ENCODE measurements around the gene LPAR3.

Gene LPAR3

GRCh38 chr1:84855691-84856630 lies 37.0 kb downstream of the LPAR3 start:
- DNase-seq = no peak

GRCh38 chr1:84855168-84855567 lies 37.8 kb downstream of the LPAR3 start:
- no peak for DNase-seq

GRCh38 chr1:84853741-84854721 lies 39.0 kb downstream of the LPAR3 start:
- DNase-seq = no peak

- DNase-seq = no peak
Observed at GRCh38 chr1:84851839-84852238, 41.2 kb downstream of the LPAR3 start.

- DNase-seq = no peak
Observed at GRCh38 chr1:84849357-84849975, 43.5 kb downstream of the LPAR3 start.

- DNase-seq = peak; percentile 69
Observed at GRCh38 chr1:84847253-84848250, 45.5 kb downstream of the LPAR3 start.

GRCh38 chr1:84846387-84846786 lies 46.6 kb downstream of the LPAR3 start:
- DNase-seq = no peak

- DNase-seq = no peak
Observed at GRCh38 chr1:84845357-84845756, 47.6 kb downstream of the LPAR3 start.

DNA sequence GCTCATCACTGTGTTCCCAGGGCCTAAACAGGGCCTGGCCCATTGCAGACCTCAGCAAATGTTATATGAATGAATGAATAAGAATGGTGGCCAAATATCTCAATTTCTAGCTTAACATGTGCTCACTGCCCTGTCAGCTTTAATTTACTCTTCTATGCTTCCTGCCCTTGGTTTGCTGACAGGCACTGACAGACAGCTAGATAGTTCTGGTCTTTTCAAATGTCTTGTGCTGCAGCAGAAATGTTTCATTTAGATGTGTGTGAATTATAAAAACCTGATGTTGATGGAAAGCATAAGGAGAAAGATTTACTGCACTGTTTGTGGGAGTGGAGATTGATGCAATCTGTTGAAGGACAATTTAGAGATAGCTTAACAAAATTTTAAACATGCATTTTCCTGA lies 48.9 kb downstream of the LPAR3 start:
- no peak for DNase-seq

DNA sequence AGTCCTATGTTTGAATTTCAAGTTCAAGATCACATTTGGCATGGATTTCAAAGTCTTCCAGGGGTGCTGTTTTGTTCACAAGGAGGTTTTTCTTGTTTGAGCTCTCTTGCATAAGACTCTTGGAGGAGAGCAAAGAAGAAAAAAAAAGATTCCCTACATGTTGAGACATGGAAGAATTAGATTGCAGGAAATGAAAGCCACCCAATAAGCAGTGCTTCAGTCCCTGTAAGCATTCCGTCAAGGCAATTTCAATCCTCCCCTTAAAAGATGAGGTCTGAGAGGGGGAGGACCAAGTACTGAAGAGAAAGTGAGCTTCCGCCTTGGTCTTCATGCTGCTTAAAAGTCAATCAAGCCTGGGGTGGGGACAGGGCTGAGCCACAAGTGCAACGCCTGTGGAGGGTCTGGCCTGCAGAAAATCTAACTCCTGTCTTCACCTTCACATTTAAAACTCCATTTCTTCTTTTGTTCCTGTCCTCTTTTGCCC lies 50.2 kb downstream of the LPAR3 start:
- no peak for DNase-seq

- DNase-seq = no peak
Observed at GRCh38 chr1:84841971-84842370, 51.0 kb downstream of the LPAR3 start.

DNA sequence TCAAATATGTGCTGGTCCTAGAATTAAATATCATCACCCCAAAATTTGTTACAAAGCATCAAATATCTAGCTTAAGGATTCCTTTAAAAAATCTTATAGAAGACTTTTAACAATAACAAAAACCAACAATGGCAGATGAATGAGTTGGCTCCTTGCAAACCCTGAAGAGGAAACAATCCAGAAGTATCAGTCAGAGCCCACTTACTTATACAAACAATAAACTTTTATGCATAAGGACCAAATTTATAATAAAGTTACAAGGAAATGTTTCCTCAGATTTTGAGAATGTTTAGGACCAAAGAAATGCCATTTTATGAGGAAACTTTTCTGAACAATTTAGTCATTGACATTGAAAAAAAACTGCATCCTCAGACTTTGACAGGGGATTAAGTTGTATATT lies 52.7 kb downstream of the LPAR3 start:
- no peak for DNase-seq

- no peak for DNase-seq
Observed at GRCh38 chr1:84839544-84839943, 53.5 kb downstream of the LPAR3 start.

DNA sequence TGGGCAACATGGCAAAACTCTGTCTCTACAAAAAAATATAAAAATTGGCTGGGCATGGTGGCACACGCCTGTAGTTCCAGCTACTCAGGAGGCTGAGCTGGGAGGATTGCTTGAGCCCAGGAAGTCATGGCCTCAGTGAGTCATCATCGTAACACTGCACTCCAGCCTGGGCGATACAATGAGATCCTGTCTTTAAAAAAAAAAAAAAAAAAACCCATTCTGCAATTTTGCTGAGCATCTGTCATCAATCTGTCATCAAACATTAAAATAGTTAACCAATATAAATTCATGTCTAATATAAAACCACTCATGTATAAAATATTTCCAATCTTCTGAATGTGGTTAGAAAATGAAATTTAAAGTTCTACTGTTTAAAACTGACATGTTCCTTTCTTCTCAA lies 56.9 kb downstream of the LPAR3 start:
- no peak for DNase-seq

- DNase-seq = no peak
Observed at GRCh38 chr1:84835169-84835568, 57.8 kb downstream of the LPAR3 start.

GRCh38 chr1:84834419-84835064 lies 58.5 kb downstream of the LPAR3 start:
- no peak for DNase-seq

DNA sequence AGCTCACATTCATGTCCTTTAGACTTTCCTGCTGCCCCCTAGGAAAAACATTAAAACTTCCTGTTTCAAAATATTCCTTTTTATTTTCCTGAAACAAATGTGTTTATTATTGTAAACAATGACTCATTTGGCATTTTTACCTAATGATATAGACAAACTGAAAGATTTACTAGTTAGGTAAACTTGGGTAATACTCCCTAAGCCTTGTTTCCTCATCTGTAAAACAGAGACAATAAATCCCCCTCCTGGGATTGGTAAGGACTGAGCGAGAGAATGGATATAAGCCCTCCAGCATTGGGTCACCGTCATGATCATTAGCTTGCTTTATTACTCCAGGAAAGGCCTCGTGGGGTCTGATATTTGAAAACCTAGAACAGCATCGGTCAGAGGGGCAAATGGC lies 59.8 kb downstream of the LPAR3 start:
- DNase-seq = no peak

DNA sequence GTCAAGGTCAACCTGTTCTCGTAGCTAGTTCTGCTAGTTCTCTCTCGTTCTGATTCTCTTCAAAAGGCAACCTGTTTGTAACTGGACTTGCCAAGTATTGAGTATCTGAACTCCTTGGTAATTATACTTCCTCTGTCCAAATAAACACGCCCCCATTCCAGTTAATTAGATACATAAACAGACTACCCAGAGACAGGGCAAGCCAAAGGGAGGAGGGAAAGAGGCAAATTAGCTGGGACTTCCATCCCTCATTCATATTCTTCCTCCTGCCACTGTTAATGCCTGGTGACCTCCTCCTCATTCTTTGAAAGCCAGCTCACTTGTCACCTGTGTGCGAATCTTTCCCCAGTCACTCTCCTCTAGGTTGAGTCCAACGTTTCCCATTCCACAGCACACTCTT lies 62.9 kb downstream of the LPAR3 start:
- no peak for DNase-seq

DNA sequence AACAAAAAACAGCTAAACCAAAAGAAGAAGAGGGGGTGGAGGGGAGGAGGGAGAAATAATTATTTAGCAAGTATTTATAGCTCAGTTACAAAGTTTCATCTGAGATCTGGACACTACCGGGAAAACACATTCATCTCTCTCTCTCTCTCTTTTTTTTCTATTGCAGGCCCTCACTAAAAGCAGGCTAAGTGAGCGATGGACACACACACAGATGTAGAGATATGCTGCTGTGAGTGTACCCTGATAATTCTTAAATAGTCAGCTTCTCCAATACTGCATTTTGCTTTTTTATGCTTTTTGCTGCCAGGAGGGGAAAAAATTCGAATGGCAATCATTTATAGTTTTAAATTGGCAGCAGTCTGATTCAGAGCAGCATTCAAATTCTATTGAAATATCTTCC lies 65.0 kb downstream of the LPAR3 start:
- no peak for DNase-seq

- DNase-seq = no peak
Observed at GRCh38 chr1:84827555-84827954, 65.5 kb downstream of the LPAR3 start.

GRCh38 chr1:84825161-84825560 lies 67.8 kb downstream of the LPAR3 start:
- DNase-seq = no peak

Measured in NCI-H748 treated with DMSO at 0.1 percent for 48 hours (cell line).